ENCODE measurements around the gene SRA1. TPM values are rescaled to one million over a fixed set of nuclear protein-coding genes. Genes with fewer than 3 reads are reported as not detected.
A peak's percentile ranks its signal among the peaks of the same experiment; 100 is the strongest.

SRA1 gene
- total RNA-seq, 1 donor from 2014 or later = 21.4 TPM

DNA sequence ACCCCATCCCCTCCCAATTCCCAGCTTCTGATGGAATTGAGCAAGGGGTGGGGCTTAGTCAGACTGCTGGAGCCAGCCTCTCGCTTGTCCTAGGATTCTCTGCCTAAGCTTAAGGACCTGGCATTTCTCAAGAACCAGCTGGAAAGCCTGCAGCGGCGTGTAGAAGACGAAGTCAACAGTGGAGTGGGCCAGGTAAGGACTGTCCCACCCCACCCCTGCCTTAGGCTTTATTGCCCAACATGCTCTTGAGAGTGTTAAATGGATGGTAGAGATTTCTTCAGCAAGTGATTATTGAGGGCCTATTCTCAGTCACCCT is 8.5 kb upstream of the SRA1 start:
- Histone ChIP-seq H3K27ac (peak overlapping the region; percentile 96), H3K36me3 (peaks cover 51% of the 10 kb centered on the region), H3K4me1 (peaks cover 79% of the 10 kb centered on the region), H3K27me3 (ENCODE audit: low read depth) (no peaks in the 10 kb centered on the region), H3K4me3 (peak overlapping the region; percentile 72), H3K9me3 (no peaks in the 10 kb centered on the region)
- peak; percentile 66 for DNase-seq
- TF ChIP-seq, protein P1, sequence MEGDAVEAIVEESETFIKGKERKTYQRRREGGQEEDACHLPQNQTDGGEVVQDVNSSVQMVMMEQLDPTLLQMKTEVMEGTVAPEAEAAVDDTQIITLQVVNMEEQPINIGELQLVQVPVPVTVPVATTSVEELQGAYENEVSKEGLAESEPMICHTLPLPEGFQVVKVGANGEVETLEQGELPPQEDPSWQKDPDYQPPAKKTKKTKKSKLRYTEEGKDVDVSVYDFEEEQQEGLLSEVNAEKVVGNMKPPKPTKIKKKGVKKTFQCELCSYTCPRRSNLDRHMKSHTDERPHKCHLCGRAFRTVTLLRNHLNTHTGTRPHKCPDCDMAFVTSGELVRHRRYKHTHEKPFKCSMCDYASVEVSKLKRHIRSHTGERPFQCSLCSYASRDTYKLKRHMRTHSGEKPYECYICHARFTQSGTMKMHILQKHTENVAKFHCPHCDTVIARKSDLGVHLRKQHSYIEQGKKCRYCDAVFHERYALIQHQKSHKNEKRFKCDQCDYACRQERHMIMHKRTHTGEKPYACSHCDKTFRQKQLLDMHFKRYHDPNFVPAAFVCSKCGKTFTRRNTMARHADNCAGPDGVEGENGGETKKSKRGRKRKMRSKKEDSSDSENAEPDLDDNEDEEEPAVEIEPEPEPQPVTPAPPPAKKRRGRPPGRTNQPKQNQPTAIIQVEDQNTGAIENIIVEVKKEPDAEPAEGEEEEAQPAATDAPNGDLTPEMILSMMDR (IDR thresholded peaks at IDR 0.05) = no peak
- intact Hi-C loops (cut with DNase I) = loop anchor here (10.0 kb wide), 1 partner anchor 69 kb away; the partner anchor contains the start of genes CD14 and TMCO6
- ATAC-seq = peak; percentile 4 to 34

DNA sequence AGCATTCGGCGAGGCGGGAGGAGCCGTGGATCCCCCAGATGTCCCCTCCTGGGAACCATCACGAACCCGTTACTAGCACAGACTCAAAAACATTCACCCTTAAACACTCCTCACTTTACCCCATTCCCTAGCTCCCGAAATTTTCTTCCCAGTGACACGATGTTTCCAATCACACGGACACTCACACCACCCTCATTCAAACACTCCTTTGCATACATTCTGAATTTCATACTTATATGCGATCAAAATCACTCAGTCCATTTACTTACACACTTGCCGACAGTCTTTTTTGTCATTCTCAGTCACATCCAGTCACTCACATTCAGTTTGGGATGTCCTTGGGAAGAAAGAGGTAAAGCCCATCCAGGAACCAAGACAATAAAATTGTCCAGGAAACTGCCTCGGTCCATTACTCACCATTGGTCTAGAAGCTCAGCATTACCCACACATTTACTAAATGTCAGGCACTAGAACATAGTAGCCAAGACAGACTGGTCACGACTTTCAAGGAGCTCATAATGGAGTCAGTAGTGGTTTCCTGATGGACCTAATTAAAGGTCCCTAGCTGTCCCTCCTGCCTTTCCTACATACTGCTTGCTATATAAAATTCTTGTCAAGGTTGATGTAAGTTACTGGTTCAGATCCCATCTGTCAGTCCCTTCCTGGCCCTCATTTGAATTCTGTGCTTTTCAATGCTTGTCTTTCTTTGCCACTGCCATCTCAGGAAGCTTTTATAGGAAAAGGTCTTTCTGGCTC is 7.9 kb upstream of the SRA1 start:
- Histone ChIP-seq H3K36me3 (peaks cover 53% of the 10 kb centered on the region), H3K27me3 (ENCODE audit: low read depth) (no peaks in the 10 kb centered on the region), H3K9me3 (no peaks in the 10 kb centered on the region), H3K4me3 (peak overlapping the region; percentile 72), H3K27ac (peak overlapping the region; percentile 96), H3K4me1 (peaks cover 75% of the 10 kb centered on the region)
- intact Hi-C loops (cut with DNase I) = loop anchor here (10.0 kb wide), 1 partner anchor 70 kb away; the partner anchor contains the start of genes CD14 and TMCO6
- DNase-seq (no peak), ATAC-seq (no peak)
- TF ChIP-seq, protein P1 (IDR thresholded peaks at IDR 0.05) = no peak

DNA sequence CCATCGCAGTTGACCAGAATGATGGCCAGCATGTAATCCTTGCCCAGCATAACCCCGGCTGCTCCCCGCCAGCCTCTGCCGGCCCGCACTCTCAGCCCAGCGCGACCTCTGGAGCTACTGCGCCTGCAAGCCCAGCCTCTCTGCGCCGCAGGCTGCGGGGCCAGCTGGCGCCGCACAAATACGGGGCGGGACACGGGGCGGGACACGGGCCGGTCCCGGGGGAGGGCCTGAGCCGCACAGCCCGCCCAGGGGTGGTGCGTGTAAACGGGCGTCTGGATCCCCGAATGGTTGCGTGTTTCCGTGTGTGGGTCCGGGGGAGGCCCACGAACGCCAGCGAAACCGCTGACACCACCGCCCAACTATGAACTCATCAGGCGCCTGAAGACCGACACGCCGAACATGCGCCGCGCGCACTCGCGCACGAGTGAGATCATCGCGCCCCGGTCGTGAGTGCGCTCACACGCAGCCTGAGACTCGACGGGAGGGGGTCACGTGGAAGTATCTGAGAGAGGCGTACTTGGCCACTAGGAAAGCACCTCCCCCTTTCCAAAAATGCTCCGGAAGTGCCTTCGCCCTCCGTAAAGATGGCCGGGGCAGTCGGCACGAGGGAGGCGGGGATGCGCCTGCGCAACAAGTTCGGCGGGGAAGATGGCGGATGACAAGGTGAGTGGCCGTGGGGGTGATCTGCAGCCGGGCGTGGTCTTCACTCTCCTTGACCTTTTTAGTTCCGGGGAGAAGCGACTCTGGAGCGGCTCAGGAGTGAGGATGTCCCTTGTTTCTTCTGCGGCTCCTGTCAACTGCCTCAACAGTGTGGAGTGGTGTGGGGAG is 7.1 kb upstream of the SRA1 start, which contains the start of the genes APBB3 and SLC35A4:
TSS of gene APBB3 (minus strand) at position 403 of the 828 bp plus-strand sequence. CDS start at position 50, 353 bp downstream.
TSS of gene SLC35A4 (plus strand) at position 633 of the 828 bp plus-strand sequence. CDS start 2,342 bp downstream, outside the sequence.
- peak; percentile 94 to 96 for ATAC-seq

DNA sequence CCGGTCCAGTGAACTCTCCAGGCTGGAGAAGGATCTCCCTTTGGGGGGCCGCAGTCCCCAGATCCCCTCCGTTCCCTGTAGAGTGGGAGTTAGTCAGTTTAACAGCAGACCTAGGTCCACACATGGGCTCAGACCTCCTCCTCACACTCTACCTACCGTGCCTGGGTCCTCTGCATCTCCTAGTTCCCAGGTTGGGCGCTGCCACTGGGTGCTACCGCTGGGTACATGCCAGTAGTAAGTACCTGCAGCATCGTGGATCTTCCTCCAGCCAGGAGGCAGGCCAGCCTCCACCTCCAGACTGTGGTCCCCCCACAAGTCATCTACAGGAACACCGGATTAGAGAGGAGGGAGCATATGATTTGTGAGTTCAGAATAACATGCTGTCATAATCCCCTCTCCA is 6.3 kb upstream of the SRA1 start:
- TF ChIP-seq, protein P1 (IDR thresholded peaks at IDR 0.05) = no peak
- DNase-seq = no peak
- Histone ChIP-seq H3K36me3 (peaks cover 55% of the 10 kb centered on the region), H3K27me3 (ENCODE audit: low read depth) (no peaks in the 10 kb centered on the region), H3K9me3 (no peaks in the 10 kb centered on the region), H3K27ac (peak overlapping the region; percentile 96), H3K4me3 (peak overlapping the region; percentile 72), H3K4me1 (peaks cover 59% of the 10 kb centered on the region)
- no peak for ATAC-seq
- intact Hi-C loops (cut with DNase I) = loop anchor here (10.0 kb wide), 1 partner anchor 71 kb away; the partner anchor contains the start of genes CD14 and TMCO6

More for the DNA sequence above, 7.1 kb upstream of the SRA1 start, which contains the start of the genes APBB3 and SLC35A4:
- peak within 1 kb of the TSS; percentile 72 for H3K4me3 ChIP-seq
- no peaks in the 10 kb centered on the region for H3K9me3 ChIP-seq
- peak; percentile 97 for DNase-seq
- H3K36me3 ChIP-seq = peaks cover 55% of the 10 kb centered on the region
- TF ChIP-seq, protein P1 (IDR thresholded peaks at IDR 0.05) = no peak
- H3K27ac ChIP-seq = peak within 1 kb of the TSS; percentile 96
- H3K4me1 ChIP-seq = peaks cover 67% of the 10 kb centered on the region
- intact Hi-C loops (cut with DNase I) = loop anchor here (10.0 kb wide), 1 partner anchor 70 kb away; the partner anchor contains the start of genes CD14 and TMCO6
- H3K27me3 ChIP-seq (ENCODE audit: low read depth) = no peaks in the 10 kb centered on the region

Data from lower lobe of right lung (tissue), 2 donors.